ENCODE results near the gene SLC25A21. TPM values are rescaled to one million over a fixed set of nuclear protein-coding genes. Genes with fewer than 3 reads are reported as not detected.

The SLC25A21 gene
- polyA plus RNA-seq (2011; rRNA removed) (1.5 and 2.0 TPM in 2 replicates), polyA minus RNA-seq (2011; rRNA and poly(A)+ RNA removed) (0.78 and 1.6 TPM in 2 replicates)

- H3K27me3 ChIP-seq (ENCODE audit: control insufficient read depth, insufficient read depth, low read length): no peaks in the 10 kb centered on the region
- ChIA-PET CTCF (interaction anchor here (0.8 to 2.3 kb wide), 6 partner anchors 10 to 60 kb away, joined by 3 to 20 read pairs (median 4); no protein-coding TSS in a partner anchor), POLR2A (interaction anchor here (1.1 to 1.5 kb wide), 3 partner anchors 19 to 58 kb away, joined by 3 to 25 read pairs (median 4); partner anchors contain the start of gene MIPOL1)
- H3K9me3 ChIP-seq (ENCODE audit: control insufficient read depth, insufficient read depth, low read length): no peaks in the 10 kb centered on the region; the same call in 1 of the 2 replicates
- peak; percentile 25; the same call in 1 of the 2 replicates for TF ChIP-seq CTCF (IDR thresholded peaks at IDR 0.05; ENCODE audit: low read depth, low read length)
- peak within 1 kb of the TSS; percentile 93 for H3K4me3 ChIP-seq (ENCODE audit: low read depth, low read length)
- peak; percentile 59 for DNase-seq (ENCODE audit: low read depth, low spot score)
- peak within 1 kb of the TSS; percentile 97 for H3K27ac ChIP-seq (ENCODE audit: low read depth, low read length)
These were observed at the start of gene SLC25A21 for GRCh38 chr14:37172024-37172869. TSS of gene SLC25A21 (minus strand) at chr14:37172606.

GRCh38 chr14:37221073-37221472, 48.7 kb upstream of the SLC25A21 start:
- H3K9me3 ChIP-seq (ENCODE audit: control insufficient read depth, insufficient read depth, low read length): peaks cover 14% of the 10 kb centered on the region
- CTCF ChIA-PET: interaction anchor here (1.2 to 2.6 kb wide), 2 partner anchors 10 to 12 kb away, joined by 4 to 20 read pairs; no protein-coding TSS in a partner anchor
- TF ChIP-seq CTCF (IDR thresholded peaks at IDR 0.05; ENCODE audit: low read depth, low read length): no peak

DNA sequence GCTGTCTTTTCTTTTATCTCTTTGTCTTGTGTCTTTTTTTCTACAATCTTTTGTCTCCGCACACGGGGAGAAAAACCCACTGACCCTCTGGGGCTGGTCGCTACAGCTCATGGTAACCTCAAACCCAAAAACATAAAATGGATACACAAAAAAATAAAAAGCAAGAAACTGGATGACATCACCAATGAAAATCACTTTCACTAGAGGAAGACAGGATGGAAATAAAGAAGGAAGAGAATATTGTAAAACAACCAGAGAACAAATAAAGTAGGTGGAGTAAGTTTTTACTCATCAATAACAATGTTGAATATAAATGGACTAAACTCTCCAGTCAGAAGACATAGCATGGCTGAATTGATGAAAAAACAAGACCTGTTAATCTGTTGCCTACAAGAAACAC, 42.9 kb upstream of the SLC25A21 start:
- CTCF ChIA-PET: interaction anchor here (1.3 kb wide), 1 partner anchor 15 kb away, joined by 7 read pairs; no protein-coding TSS in a partner anchor

More at GRCh38 chr14:37221073-37221472, 48.7 kb upstream of the SLC25A21 start:
- Histone ChIP-seq H3K27me3 (ENCODE audit: control insufficient read depth, insufficient read depth, low read length) (no peaks in the 10 kb centered on the region), H3K4me3 (ENCODE audit: low read depth, low read length) (no peak overlapping the region), H3K27ac (ENCODE audit: low read depth, low read length) (no peak overlapping the region)
- POLR2A ChIA-PET: no interaction called here
- DNase-seq (ENCODE audit: low read depth, low spot score): no peak

DNA sequence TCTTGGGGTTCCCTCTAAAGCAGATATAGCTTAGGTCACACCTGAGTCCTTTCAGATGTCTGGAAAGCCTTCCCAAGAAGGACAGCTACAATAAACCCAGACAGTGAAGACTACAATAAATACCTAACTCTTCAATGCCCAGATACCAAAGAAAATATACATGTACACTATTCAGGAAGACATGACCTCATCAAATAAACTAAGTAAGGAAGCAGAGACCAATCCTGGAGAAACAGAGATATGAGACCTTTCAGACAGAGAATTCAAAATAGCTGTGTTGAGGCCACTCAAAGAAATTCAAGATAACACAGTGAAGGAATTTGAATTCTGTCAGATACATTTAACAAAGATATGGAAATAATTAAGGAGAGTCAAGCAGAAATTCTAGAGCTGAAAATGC, 40.6 kb upstream of the SLC25A21 start:
- no peaks in the 10 kb centered on the region for H3K27me3 ChIP-seq (ENCODE audit: control insufficient read depth, insufficient read depth, low read length)
- CTCF ChIA-PET: interaction anchor here (1.3 to 1.8 kb wide), 2 partner anchors 17 to 19 kb away, joined by 5 read pairs; no protein-coding TSS in a partner anchor
- H3K9me3 ChIP-seq (ENCODE audit: control insufficient read depth, insufficient read depth, low read length): no peaks in the 10 kb centered on the region
- POLR2A ChIA-PET: interaction anchor here (1.1 kb wide), 1 partner anchor 14 kb away, joined by 3 read pairs; no protein-coding TSS in a partner anchor
- H3K27ac ChIP-seq (ENCODE audit: low read depth, low read length): no peak overlapping the region
- no peak for DNase-seq (ENCODE audit: low read depth, low spot score)
- H3K4me3 ChIP-seq (ENCODE audit: low read depth, low read length): no peak overlapping the region
- no peak for TF ChIP-seq CTCF (IDR thresholded peaks at IDR 0.05; ENCODE audit: low read depth, low read length)

More for the DNA sequence above, 42.9 kb upstream of the SLC25A21 start:
- Histone ChIP-seq H3K27ac (ENCODE audit: low read depth, low read length) (no peak overlapping the region), H3K27me3 (ENCODE audit: control insufficient read depth, insufficient read depth, low read length) (no peaks in the 10 kb centered on the region), H3K4me3 (ENCODE audit: low read depth, low read length) (no peak overlapping the region), H3K9me3 (ENCODE audit: control insufficient read depth, insufficient read depth, low read length) (no peaks in the 10 kb centered on the region)
- DNase-seq (ENCODE audit: low read depth, low spot score): no peak
- POLR2A ChIA-PET: no interaction called here
- TF ChIP-seq CTCF (IDR thresholded peaks at IDR 0.05; ENCODE audit: low read depth, low read length): no peak
